NCI-H82 treated with DMSO at 0.1 percent for 48 hours (cell line): ENCODE measurements around the gene LRRC4B.

Experiments used
- DNase-seq: peaks from one replicate; lab custom pipeline; 2025; ENCODE audit not compliant: unreplicated experiment; lab: John Stamatoyannopoulos, UW

Gene LRRC4B

GRCh38 chr19:50509366-50509765 lies 58.9 kb downstream of the LRRC4B start:
- no peak for DNase-seq

- no peak for DNase-seq
These were observed 59.4 kb downstream of the LRRC4B start for GRCh38 chr19:50508843-50509190.

GRCh38 chr19:50507376-50507775 lies 60.9 kb downstream of the LRRC4B start:
- DNase-seq: no peak

- no peak for DNase-seq
These were observed 61.5 kb downstream of the LRRC4B start for GRCh38 chr19:50506700-50507099.

- DNase-seq: no peak
These were observed 62.2 kb downstream of the LRRC4B start for GRCh38 chr19:50505856-50506611.

- no peak for DNase-seq
These were observed 66.4 kb downstream of the LRRC4B start for GRCh38 chr19:50501568-50502475.

- DNase-seq: no peak
These were observed 67.1 kb downstream of the LRRC4B start for GRCh38 chr19:50501186-50501567.

GRCh38 chr19:50500753-50501151 lies 67.5 kb downstream of the LRRC4B start:
- no peak for DNase-seq

- peak; percentile 5 for DNase-seq
These were observed 68.0 kb downstream of the LRRC4B start for GRCh38 chr19:50500060-50500752.

GRCh38 chr19:50498219-50499056 lies 69.8 kb downstream of the LRRC4B start:
- no peak for DNase-seq

GRCh38 chr19:50497022-50497405 lies 71.2 kb downstream of the LRRC4B start:
- no peak for DNase-seq

- DNase-seq: no peak
These were observed 71.8 kb downstream of the LRRC4B start for GRCh38 chr19:50496189-50497021.

- DNase-seq: no peak
These were observed 73.2 kb downstream of the LRRC4B start for GRCh38 chr19:50495020-50495531.

- DNase-seq: no peak
These were observed 73.8 kb downstream of the LRRC4B start for GRCh38 chr19:50494186-50495019.

- no peak for DNase-seq
These were observed 75.1 kb downstream of the LRRC4B start for GRCh38 chr19:50493171-50493570.

- DNase-seq: no peak
These were observed 75.8 kb downstream of the LRRC4B start for GRCh38 chr19:50492303-50493052.

- no peak for DNase-seq
These were observed 77.2 kb downstream of the LRRC4B start for GRCh38 chr19:50490991-50491472.

GRCh38 chr19:50490411-50490811 lies 77.8 kb downstream of the LRRC4B start:
- no peak for DNase-seq
